Activated T-cell treated with anti-CD3 and anti-CD28 coated beads, Interleukin-2, amount 50 U/mL, for 72 hours (primary cell): ENCODE data around the gene SERPINI1. TPM values are rescaled to one million over a fixed set of nuclear protein-coding genes. Genes with fewer than 3 reads are reported as not detected.

Experiments used
- ATAC-seq, 2 donors: fragments of 150-1000 bp; cut with Tn5 transposase; replicated peaks in 1 of 2; 2 replicates each; pipeline ENCODE4 v1.10.0; 2021; ENCODE audit warnings: moderate library complexity in 2 of 2, mild to moderate bottlenecking in 1 of 2
- DNase-seq, 2 donors: peaks; one replicate each; pipeline ENCODE4 v3.0.0; 2021 to 2022; ENCODE audit warnings: mixed read lengths in 1 of 2
- H3K27ac Mint-ChIP-seq: one replicate; pipeline ENCODE4 v1.8.0; 2022; ENCODE audit warnings: mild to moderate bottlenecking, moderate library complexity, mixed read lengths
- H3K27me3 Mint-ChIP-seq: one replicate; pipeline ENCODE4 v1.8.0; 2022; ENCODE audit warnings: low read depth, mixed read lengths
- H3K36me3 Mint-ChIP-seq, 2 donors: one replicate each; pipeline ENCODE4 v1.8.0; 2022; ENCODE audit warnings: mixed read lengths in 2 of 2, mild to moderate bottlenecking in 1 of 2; ENCODE audit not compliant: insufficient read depth in 2 of 2
- H3K4me1 Mint-ChIP-seq: one replicate; pipeline ENCODE4 v1.8.0; 2022; ENCODE audit warnings: low read depth, mixed read lengths
- H3K4me3 Mint-ChIP-seq, 2 donors: one replicate each; pipeline ENCODE4 v1.8.0; 2022; ENCODE audit warnings: mild to moderate bottlenecking in 2 of 2, mixed read lengths in 2 of 2, moderate library complexity in 2 of 2
- H3K9me3 Mint-ChIP-seq, 2 donors: one replicate each; pipeline ENCODE4 v1.8.0; 2022; ENCODE audit warnings: mixed read lengths in 2 of 2
- total RNA-seq, 2 donors: library from RNA; stranded (reverse); gene quantifications; one replicate each; pipeline ENCODE4 v1.2.3, GENCODE V29; 2022

Gene SERPINI1
- total RNA-seq, 2 donors from 2014 or later, result 3.7 to 3.9 TPM

DNA sequence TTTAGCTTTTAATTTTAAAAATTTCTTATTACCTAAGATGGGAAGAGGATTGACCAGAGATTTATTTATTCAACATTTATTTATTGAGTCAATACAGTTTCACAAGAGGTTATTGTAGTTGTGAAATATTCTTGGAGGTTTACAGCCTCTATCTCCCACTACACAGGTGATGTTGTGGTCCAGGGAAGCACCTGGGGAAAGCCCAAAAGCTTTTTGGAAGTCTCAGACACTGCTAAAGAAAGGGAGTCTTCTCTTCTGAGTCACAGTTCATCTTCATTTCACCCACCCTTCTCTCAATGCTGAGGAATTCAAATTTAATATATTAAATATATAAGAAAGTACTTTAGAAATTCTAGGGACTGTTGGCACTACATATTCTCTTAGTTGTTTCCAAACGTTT, 41.8 kb downstream of the SERPINI1 start:
- Mint-ChIP-seq H3K4me1 (no peaks in the 10 kb centered on the region), H3K27ac (no peak overlapping the region), H3K36me3 (peaks cover 0 to 1% of the 10 kb centered on the region in 2 donors), H3K4me3 (no peak overlapping the region), H3K27me3 (no peaks in the 10 kb centered on the region), H3K9me3 (peaks cover 0 to 2% of the 10 kb centered on the region in 2 donors)
- no peak for DNase-seq
- ATAC-seq, result no peak

DNA sequence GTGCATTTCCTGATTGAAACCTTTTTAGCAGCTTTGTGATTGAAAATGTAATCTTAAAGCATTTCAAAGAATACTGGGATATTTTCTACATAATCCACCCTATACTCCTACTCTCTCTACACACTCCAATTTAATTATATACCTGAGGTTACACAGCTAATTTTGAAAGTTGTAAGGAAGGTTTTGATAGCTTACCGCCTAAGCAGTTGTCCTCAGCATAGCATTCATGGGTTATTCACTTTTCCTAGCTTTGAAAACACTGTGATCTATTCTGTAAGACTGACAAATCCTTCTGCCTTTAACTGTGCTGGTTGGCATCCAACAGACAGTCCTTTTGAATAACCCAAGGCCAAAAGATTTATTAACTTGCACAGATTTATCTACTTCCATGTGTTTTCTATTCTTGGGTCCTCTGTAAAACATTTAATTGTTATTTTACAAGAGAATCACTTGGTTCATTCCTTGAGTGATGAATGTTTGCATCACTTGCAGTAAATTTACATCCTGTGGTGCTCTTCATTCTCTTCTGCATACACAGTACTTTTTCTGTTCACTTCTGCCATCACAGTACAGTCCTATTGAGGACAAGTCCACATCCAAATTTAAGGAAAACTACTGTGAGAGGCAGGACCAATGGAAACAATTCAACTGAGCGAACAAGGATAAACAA, 44.8 kb downstream of the SERPINI1 start:
- Mint-ChIP-seq H3K4me1 (no peaks in the 10 kb centered on the region), H3K9me3 (peaks cover 0 to 2% of the 10 kb centered on the region in 2 donors), H3K36me3 (peaks cover 0 to 1% of the 10 kb centered on the region in 2 donors), H3K27ac (peak overlapping the region; percentile 47), H3K27me3 (no peaks in the 10 kb centered on the region), H3K4me3 (no peak overlapping the region)
- DNase-seq (no peak), ATAC-seq (no peak)

DNA sequence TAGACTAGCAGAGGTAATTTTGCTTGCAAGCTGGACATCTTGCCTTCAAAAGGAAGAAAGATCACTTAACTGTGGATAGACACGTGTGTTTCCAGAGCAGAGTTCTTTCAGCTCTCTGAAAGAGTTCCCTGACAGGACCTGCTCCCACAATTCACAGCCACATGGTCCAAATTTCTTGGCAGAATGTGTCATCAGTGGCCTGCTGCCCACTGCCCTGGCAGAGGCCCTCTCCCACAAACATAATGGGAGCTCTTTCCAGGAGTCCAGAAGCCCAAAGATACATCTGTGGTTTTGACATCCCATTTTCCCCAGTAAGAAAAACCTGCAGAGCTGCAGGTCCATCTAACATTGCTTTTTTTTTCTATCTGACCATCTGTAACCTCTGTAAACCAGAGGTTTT, 48.3 kb downstream of the SERPINI1 start:
- H3K27ac Mint-ChIP-seq, result no peak overlapping the region

DNA sequence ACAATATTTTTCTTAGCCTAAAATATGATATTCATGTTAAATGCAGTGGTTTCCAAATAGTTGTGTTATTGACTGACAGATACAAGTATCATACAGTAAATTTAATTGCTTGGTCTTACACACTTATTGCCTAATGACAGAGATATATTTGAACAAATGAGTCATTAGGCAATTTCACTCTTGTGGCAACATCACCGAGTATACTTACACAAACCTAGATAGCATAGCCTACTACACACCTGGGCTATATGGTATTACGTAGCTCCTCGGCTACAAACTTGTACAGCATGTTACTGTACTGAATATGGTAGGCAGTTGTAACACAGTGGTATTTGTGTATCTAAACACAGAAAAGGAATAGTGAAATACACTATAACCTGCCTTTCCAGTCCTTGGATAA, 50.3 kb downstream of the SERPINI1 start:
- H3K27ac Mint-ChIP-seq, result no peak overlapping the region
- no peak for DNase-seq
- no peaks in the 10 kb centered on the region for H3K27me3 Mint-ChIP-seq
- H3K9me3 Mint-ChIP-seq, result no peaks in the 10 kb centered on the region
- H3K4me1 Mint-ChIP-seq, result no peaks in the 10 kb centered on the region
- H3K4me3 Mint-ChIP-seq, result no peak overlapping the region
- H3K36me3 Mint-ChIP-seq, result no peaks in the 10 kb centered on the region
- no peak for ATAC-seq

More for the DNA sequence above, 48.3 kb downstream of the SERPINI1 start:
- ATAC-seq, result no peak
- Mint-ChIP-seq H3K4me1 (no peaks in the 10 kb centered on the region), H3K9me3 (no peaks in the 10 kb centered on the region), H3K27me3 (no peaks in the 10 kb centered on the region), H3K4me3 (no peak overlapping the region), H3K36me3 (no peaks in the 10 kb centered on the region)
- no peak for DNase-seq

GRCh38 chr3:167787440-167787839, 51.9 kb downstream of the SERPINI1 start:
- Mint-ChIP-seq H3K4me1 (no peaks in the 10 kb centered on the region), H3K9me3 (no peaks in the 10 kb centered on the region), H3K27me3 (no peaks in the 10 kb centered on the region), H3K4me3 (no peak overlapping the region), H3K36me3 (no peaks in the 10 kb centered on the region), H3K27ac (no peak overlapping the region)
- DNase-seq, result no peak
- no peak for ATAC-seq

- ATAC-seq, result no peak
- Mint-ChIP-seq H3K4me3 (no peak overlapping the region), H3K27me3 (no peaks in the 10 kb centered on the region), H3K27ac (no peak overlapping the region), H3K4me1 (no peaks in the 10 kb centered on the region), H3K9me3 (no peaks in the 10 kb centered on the region), H3K36me3 (peaks cover 0 to 3% of the 10 kb centered on the region in 2 donors)
- DNase-seq, result no peak
Measured at GRCh38 chr3:167798443-167798842, 62.9 kb downstream of the SERPINI1 start.

DNA sequence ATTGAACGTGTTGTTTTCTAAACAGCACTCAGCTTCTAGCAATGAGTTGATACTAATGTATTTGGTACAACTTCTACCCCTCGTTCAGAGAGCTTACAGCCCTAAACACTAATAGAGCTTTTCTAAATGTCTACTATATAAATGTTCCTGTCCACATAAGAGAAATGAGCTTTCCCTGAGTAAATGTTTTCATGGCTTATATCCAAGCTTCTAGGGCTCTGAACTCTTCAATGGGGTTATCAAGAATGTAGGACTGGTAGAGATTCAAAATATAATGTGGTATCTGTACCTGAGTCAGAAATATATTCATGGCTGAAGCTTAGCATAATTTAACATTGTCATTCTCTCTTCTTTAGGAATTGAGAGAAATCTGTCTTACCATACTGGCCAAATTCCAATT, 73.4 kb downstream of the SERPINI1 start:
- Mint-ChIP-seq H3K36me3 (no peaks in the 10 kb centered on the region), H3K4me3 (no peak overlapping the region), H3K27ac (no peak overlapping the region), H3K9me3 (no peaks in the 10 kb centered on the region), H3K4me1 (no peaks in the 10 kb centered on the region), H3K27me3 (no peaks in the 10 kb centered on the region)
- ATAC-seq (no peak), DNase-seq (no peak)

- no peak for ATAC-seq
- Mint-ChIP-seq H3K4me3 (no peak overlapping the region), H3K27ac (no peak overlapping the region), H3K27me3 (no peaks in the 10 kb centered on the region), H3K36me3 (no peaks in the 10 kb centered on the region), H3K4me1 (no peaks in the 10 kb centered on the region), H3K9me3 (no peaks in the 10 kb centered on the region)
- DNase-seq, result no peak
Measured at GRCh38 chr3:167810236-167810635, 74.7 kb downstream of the SERPINI1 start.

DNA sequence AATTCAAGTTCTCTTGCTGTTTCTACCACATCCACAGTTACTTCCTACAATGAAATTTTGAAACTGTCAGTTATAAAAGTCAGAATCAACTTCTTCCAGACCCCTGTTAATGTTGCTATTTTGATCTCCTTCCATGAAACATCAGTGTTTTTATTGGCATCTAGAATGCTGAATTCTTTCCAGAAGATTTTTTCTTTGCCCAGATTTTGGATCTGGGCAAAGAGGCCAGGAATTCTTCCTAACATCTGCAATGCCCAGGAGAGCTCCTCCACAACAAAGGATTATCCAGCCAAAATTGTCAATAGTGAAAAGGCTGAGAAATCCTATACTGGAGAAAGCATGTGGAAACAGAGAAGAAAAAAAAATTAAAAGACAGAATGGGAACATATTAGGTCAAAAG, 75.5 kb downstream of the SERPINI1 start:
- Mint-ChIP-seq H3K27me3 (no peaks in the 10 kb centered on the region), H3K36me3 (no peaks in the 10 kb centered on the region), H3K4me1 (no peaks in the 10 kb centered on the region), H3K27ac (no peak overlapping the region), H3K4me3 (no peak overlapping the region), H3K9me3 (no peaks in the 10 kb centered on the region)
- DNase-seq (no peak), ATAC-seq (no peak)

DNA sequence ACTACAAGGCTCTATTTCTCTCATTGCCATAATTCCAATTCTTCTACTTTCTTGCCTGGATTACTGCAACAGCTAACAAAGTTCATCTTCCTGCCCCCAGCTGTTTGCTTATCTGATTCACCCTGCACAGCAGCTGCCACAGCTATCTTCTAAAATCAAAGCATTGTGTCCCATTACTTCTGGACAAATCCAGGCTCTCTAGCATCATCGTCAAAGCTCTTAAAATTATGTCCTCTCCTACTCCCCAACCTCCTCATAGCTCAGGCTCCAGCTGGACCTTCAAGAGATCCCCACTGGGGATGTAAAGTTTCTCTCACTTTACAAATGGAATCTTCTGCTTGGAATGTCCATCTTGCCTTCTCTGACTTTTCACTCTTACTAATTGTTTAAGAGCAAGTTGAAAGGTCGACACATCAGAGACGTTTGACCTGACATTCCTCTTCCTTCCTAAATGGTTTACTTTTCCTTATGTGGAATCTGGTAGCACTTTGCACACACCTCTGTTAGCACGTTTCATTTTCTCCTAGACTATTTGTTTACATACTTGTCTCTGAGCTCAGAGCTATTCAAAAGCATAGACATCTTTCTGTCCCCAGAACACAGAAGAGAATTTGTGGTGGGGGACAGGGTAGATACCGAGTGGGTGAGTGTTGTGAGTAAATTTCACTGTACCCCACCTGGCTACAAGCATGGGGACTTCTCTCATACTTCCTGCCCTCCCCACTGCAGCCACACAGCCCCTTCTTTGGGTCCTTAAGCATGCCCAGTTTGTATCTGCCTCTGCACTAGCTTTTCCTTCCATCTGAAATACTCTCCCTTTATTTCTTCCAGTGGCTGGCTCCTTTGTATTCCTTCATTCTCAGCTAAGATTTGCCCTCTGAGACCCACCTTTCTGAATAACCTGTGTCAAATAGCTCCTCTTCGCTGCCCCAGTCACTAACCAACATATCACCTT, 77.9 kb downstream of the SERPINI1 start:
- Mint-ChIP-seq H3K27me3 (no peaks in the 10 kb centered on the region), H3K4me1 (no peaks in the 10 kb centered on the region), H3K9me3 (no peaks in the 10 kb centered on the region), H3K4me3 (no peak overlapping the region), H3K27ac (no peak overlapping the region), H3K36me3 (no peaks in the 10 kb centered on the region)
- no peak for DNase-seq
- ATAC-seq, result no peak

GRCh38 chr3:167814441-167814951, 79.0 kb downstream of the SERPINI1 start:
- Mint-ChIP-seq H3K4me3 (no peak overlapping the region), H3K27me3 (no peaks in the 10 kb centered on the region), H3K36me3 (no peaks in the 10 kb centered on the region), H3K27ac (no peak overlapping the region), H3K9me3 (no peaks in the 10 kb centered on the region), H3K4me1 (no peaks in the 10 kb centered on the region)
- ATAC-seq (no peak), DNase-seq (no peak)

- H3K36me3 Mint-ChIP-seq, result no peaks in the 10 kb centered on the region
Measured at GRCh38 chr3:167816953-167817352, 81.4 kb downstream of the SERPINI1 start.

DNA sequence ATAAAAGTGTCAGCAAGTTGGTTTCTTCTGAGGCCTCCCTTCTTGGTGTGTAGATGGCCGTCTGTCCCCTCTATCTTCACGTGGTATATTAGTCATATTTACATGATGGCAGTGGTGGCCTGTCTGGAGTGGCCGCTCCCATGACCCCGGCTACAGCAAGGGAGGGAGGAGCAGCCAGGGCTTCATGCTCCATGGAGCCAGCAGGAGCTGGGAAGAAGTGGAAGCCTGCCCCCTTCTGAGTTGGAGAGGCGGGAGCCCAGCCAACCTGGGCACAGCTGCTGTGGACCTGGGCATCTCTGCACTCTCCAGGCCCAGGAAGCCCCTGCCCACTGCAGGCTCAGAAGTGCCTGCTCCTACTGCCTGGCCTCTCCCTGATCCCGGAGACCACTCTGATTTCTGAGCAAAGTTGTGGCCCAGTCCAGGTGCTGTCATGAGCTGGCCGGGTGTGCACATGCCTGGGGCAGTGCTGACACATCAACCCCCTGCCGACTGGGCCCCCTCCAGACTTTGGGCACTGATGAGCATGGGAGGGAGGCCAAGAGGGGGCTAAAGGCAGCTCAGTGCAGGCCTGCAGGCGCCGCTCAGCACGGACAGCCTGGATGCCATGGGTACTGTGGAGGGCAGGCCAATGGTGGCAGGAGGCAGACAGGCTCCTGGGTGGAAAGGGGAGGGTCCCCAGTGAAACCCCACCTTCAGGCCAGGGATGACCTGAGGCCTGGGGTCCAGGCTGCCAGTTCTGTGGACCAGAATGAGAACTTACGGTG, 84.8 kb downstream of the SERPINI1 start:
- no peak overlapping the region for H3K4me3 Mint-ChIP-seq
- H3K4me1 Mint-ChIP-seq, result no peaks in the 10 kb centered on the region
- no peaks in the 10 kb centered on the region for H3K36me3 Mint-ChIP-seq
- no peak for DNase-seq
- no peak overlapping the region for H3K27ac Mint-ChIP-seq
- H3K27me3 Mint-ChIP-seq, result no peaks in the 10 kb centered on the region
- no peak for ATAC-seq
- H3K9me3 Mint-ChIP-seq, result no peaks in the 10 kb centered on the region

More at GRCh38 chr3:167816953-167817352, 81.4 kb downstream of the SERPINI1 start:
- H3K27ac Mint-ChIP-seq, result no peak overlapping the region
- ATAC-seq (no peak), DNase-seq (no peak)
- no peaks in the 10 kb centered on the region for H3K27me3 Mint-ChIP-seq
- H3K9me3 Mint-ChIP-seq, result no peaks in the 10 kb centered on the region
- H3K4me3 Mint-ChIP-seq, result no peak overlapping the region
- H3K4me1 Mint-ChIP-seq, result no peaks in the 10 kb centered on the region
